Neural cell (in vitro differentiated cells): ENCODE measurements around the gene NCKAP1. TPM values are rescaled to one million over a fixed set of nuclear protein-coding genes. Genes with fewer than 3 reads are reported as not detected.

Source experiments
- H2AFZ ChIP-seq: fragments of 200-600, 300-800 bp; sonication (generic), shearing (Covaris generic); 2 replicates; pipeline ENCODE4 v1.6.0; 2014; ENCODE audit warnings: low read depth, mild to moderate bottlenecking, antibody characterized with exemption, low read length, moderate library complexity
- H3F3A ChIP-seq: fragments of 200-600 bp; shearing (Covaris generic); 2 replicates; pipeline ENCODE4 v1.6.1; 2016; ENCODE audit warnings: mild to moderate bottlenecking, moderate library complexity, mixed read lengths, antibody characterized with exemption, low read length; ENCODE audit not compliant: insufficient read depth, poor library complexity, severe bottlenecking
- H3K27ac ChIP-seq: fragments of 200-600, 300-800 bp; sonication (generic), shearing (Covaris generic); 2 replicates; pipeline ENCODE4 v1.5.1; 2014; ENCODE audit warnings: mild to moderate bottlenecking, low read length, moderate library complexity
- H3K27me3 ChIP-seq: fragments of 300-800, 200-600 bp; sonication (generic), shearing (Covaris generic); 2 replicates; pipeline ENCODE4 v1.6.0; 2014; ENCODE audit warnings: mild to moderate bottlenecking, low read depth, low read length, moderate library complexity; ENCODE audit not compliant: insufficient read depth
- H3K36me3 ChIP-seq: fragments of 300-800, 200-600 bp; sonication (generic), shearing (Covaris generic); 2 replicates; pipeline ENCODE4 v1.5.1; 2014; ENCODE audit warnings: mild to moderate bottlenecking, antibody characterized with exemption, low read length, moderate library complexity; ENCODE audit not compliant: insufficient read depth
- H3K4me2 ChIP-seq: fragments of 300-800, 200-600 bp; sonication (generic), shearing (Covaris generic); 2 replicates; pipeline ENCODE4 v1.6.0; 2014; ENCODE audit warnings: mild to moderate bottlenecking, low read length
- H3K4me3 ChIP-seq: fragments of 300-800, 200-600 bp; sonication (generic), shearing (Covaris generic); 2 replicates; pipeline ENCODE4 v1.5.1; 2014; ENCODE audit warnings: mild to moderate bottlenecking, low read length, moderate library complexity
- H3K79me2 ChIP-seq: fragments of 200-600 bp; shearing (Covaris generic); replicated peaks from 2 replicates; pipeline ENCODE4 v1.6.0; 2014; ENCODE audit warnings: mild to moderate bottlenecking, low read length, moderate library complexity; ENCODE audit not compliant: insufficient read depth
- H3K9ac ChIP-seq: fragments of 300-800, 200-600 bp; sonication (generic), shearing (Covaris generic); 2 replicates; pipeline ENCODE4 v1.6.1; 2016; ENCODE audit warnings: mild to moderate bottlenecking, low read length, mixed read lengths
- H3K9me2 ChIP-seq: fragments of 200-600 bp; shearing (Covaris generic); 2 replicates; pipeline ENCODE4 v1.6.1; 2016; ENCODE audit warnings: mild to moderate bottlenecking, low read length, mixed read lengths; ENCODE audit not compliant: insufficient read depth
- H3K9me3 ChIP-seq: fragments of 200-600, 300-800 bp; sonication (generic), shearing (Covaris generic); 2 replicates; pipeline ENCODE4 v1.6.1; 2016; ENCODE audit warnings: mild to moderate bottlenecking, mixed run types, low read length, moderate library complexity, mixed read lengths
- H4K20me1 ChIP-seq: fragments of 200-600 bp; shearing (Covaris generic); 2 replicates; pipeline ENCODE4 v1.6.1; 2016; ENCODE audit warnings: mild to moderate bottlenecking, mixed run types; ENCODE audit not compliant: insufficient read depth
- CTCF ChIP-seq: fragments of 450-650 bp; IDR thresholded peaks from 2 replicates; pipeline ENCODE4 v1.5.1; 2014; ENCODE audit warnings: antibody characterized with exemption, mild to moderate bottlenecking, moderate library complexity; ENCODE audit not compliant: poor library complexity, severe bottlenecking
- EP300 ChIP-seq: fragments of 450-650 bp; conservative IDR thresholded peaks from 2 replicates; pipeline ENCODE4 v1.6.1; 2014; ENCODE audit warnings: antibody characterized with exemption, mild to moderate bottlenecking, moderate library complexity; ENCODE audit not compliant: poor library complexity, severe bottlenecking
- EZH2 ChIP-seq: fragments of 200-600, 300-800 bp; shearing (Covaris generic), sonication (generic); IDR thresholded peaks from 2 replicates; pipeline ENCODE4 v1.6.1; 2014; ENCODE audit warnings: antibody characterized with exemption, low read length, borderline replicate concordance, mild to moderate bottlenecking; ENCODE audit not compliant: insufficient read depth, poor library complexity, severe bottlenecking
- MXI1 ChIP-seq: fragments of 450-650 bp; conservative IDR thresholded peaks from 2 replicates; pipeline ENCODE4 v1.6.1; 2014; ENCODE audit warnings: antibody characterized with exemption, mild to moderate bottlenecking; ENCODE audit not compliant: poor library complexity, severe bottlenecking
- POLR2AphosphoS5 ChIP-seq: IDR thresholded peaks from 2 replicates; pipeline ENCODE4 v1.6.1; 2012
- RAD21 ChIP-seq: fragments of 450-650 bp; conservative IDR thresholded peaks from 2 replicates; pipeline ENCODE4 v1.6.1; 2014; ENCODE audit warnings: antibody characterized with exemption, mild to moderate bottlenecking, moderate library complexity
- REST ChIP-seq: IDR thresholded peaks from 2 replicates; pipeline ENCODE4 v1.6.1; 2012; ENCODE audit warnings: borderline replicate concordance
- SMC3 ChIP-seq: fragments of 450-650 bp; conservative IDR thresholded peaks from 2 replicates; pipeline ENCODE4 v1.6.1; 2014; ENCODE audit warnings: antibody characterized with exemption, mild to moderate bottlenecking, moderate library complexity; ENCODE audit not compliant: poor library complexity
- TAF1 ChIP-seq: IDR thresholded peaks from 2 replicates; pipeline ENCODE4 v1.6.1; 2012; ENCODE audit warnings: low read depth
- polyA plus RNA-seq: library from polyadenylated mRNA; depleted of rRNA; stranded (reverse); fragments of >200 nt; gene quantifications from 2 replicates; pipeline ENCODE4 v1.2.3, GENCODE V29; 2014

The NCKAP1 gene
- polyA plus RNA-seq, 1 donor from 2014 or later: 124 TPM

GRCh38 chr2:182904844-182905243 is 133.4 kb downstream of the NCKAP1 start:
- Histone ChIP-seq H2AFZ (no peak overlapping the region), H3K4me3 (no peak overlapping the region), H4K20me1 (no peaks in the 10 kb centered on the region), H3K36me3 (no peaks in the 10 kb centered on the region), H3K9ac (no peak overlapping the region), H3K79me2 (no peaks in the 10 kb centered on the region), H3F3A (no peaks in the 10 kb centered on the region), H3K27me3 (no peaks in the 10 kb centered on the region), H3K9me3 (no peaks in the 10 kb centered on the region), H3K4me2 (no peak overlapping the region), H3K27ac (no peak overlapping the region), H3K9me2 (no peaks in the 10 kb centered on the region)
- TF ChIP-seq EZH2 (no peak), MXI1 (no peak), EP300 (no peak), TAF1 (no peak)

- no peak overlapping the region for H2AFZ ChIP-seq
- no peaks in the 10 kb centered on the region for H3K36me3 ChIP-seq
- H3K4me2 ChIP-seq: no peak overlapping the region
- H4K20me1 ChIP-seq: no peaks in the 10 kb centered on the region
- no peak overlapping the region for H3K27ac ChIP-seq
- no peaks in the 10 kb centered on the region for H3K9me3 ChIP-seq
- H3F3A ChIP-seq: no peaks in the 10 kb centered on the region
- H3K9ac ChIP-seq: no peak overlapping the region
- H3K4me3 ChIP-seq: no peak overlapping the region
- TF ChIP-seq REST (no peak), EZH2 (no peak), MXI1 (no peak), TAF1 (no peak), POLR2AphosphoS5 (no peak), RAD21 (no peak), EP300 (no peak), CTCF (no peak), SMC3 (no peak)
- H3K9me2 ChIP-seq: no peaks in the 10 kb centered on the region
- no peaks in the 10 kb centered on the region for H3K27me3 ChIP-seq
- H3K79me2 ChIP-seq: no peaks in the 10 kb centered on the region
Observed at GRCh38 chr2:182903566-182903965, 134.7 kb downstream of the NCKAP1 start.

- Histone ChIP-seq H3K4me3 (no peak overlapping the region), H3K9me2 (no peaks in the 10 kb centered on the region), H3K27ac (no peak overlapping the region), H2AFZ (no peak overlapping the region), H3F3A (no peaks in the 10 kb centered on the region), H3K4me2 (no peak overlapping the region), H3K79me2 (no peaks in the 10 kb centered on the region), H4K20me1 (no peaks in the 10 kb centered on the region), H3K36me3 (no peaks in the 10 kb centered on the region), H3K27me3 (no peaks in the 10 kb centered on the region), H3K9ac (no peak overlapping the region), H3K9me3 (no peaks in the 10 kb centered on the region)
- TF ChIP-seq SMC3 (no peak), RAD21 (no peak), TAF1 (no peak), CTCF (no peak), POLR2AphosphoS5 (no peak), REST (no peak), EZH2 (no peak), MXI1 (no peak), EP300 (no peak)
Observed at GRCh38 chr2:182901748-182902147, 136.5 kb downstream of the NCKAP1 start.
